ENCODE results near the gene SLC6A2.

Gene SLC6A2

GRCh38 chr16:55671206-55671973, 15.6 kb downstream of the SLC6A2 start:
- DNase-seq: no peak

- DNase-seq: no peak
Observed at GRCh38 chr16:55671974-55672280, 16.1 kb downstream of the SLC6A2 start.

- DNase-seq: no peak
Observed at GRCh38 chr16:55672471-55672870, 16.7 kb downstream of the SLC6A2 start.

- peak in 53 of 58 donors; percentile 4 to 96 (median 73) for DNase-seq
Observed at GRCh38 chr16:55678161-55678821, 22.5 kb downstream of the SLC6A2 start.

- DNase-seq: no peak
Observed at GRCh38 chr16:55682086-55682485, 26.3 kb downstream of the SLC6A2 start.

DNA sequence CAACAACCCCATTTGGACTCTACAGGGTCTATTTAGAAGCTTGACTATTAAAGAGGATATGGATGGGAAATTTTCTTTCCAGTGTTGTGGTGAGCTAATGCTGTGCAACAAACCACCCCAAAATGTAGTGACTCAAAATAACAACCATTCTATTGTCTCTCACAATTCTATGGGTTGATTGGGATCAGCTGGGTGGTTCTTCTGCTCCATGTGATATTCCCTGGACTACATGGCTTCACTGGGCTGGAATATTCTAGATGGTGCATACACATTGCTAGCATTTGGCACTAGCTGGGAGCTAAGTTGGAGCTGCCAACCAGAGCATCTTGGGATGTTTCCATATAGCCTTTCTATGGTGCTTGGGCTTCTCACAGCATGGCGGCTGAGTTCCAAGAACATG, 30.2 kb downstream of the SLC6A2 start:
- no peak for DNase-seq

DNA sequence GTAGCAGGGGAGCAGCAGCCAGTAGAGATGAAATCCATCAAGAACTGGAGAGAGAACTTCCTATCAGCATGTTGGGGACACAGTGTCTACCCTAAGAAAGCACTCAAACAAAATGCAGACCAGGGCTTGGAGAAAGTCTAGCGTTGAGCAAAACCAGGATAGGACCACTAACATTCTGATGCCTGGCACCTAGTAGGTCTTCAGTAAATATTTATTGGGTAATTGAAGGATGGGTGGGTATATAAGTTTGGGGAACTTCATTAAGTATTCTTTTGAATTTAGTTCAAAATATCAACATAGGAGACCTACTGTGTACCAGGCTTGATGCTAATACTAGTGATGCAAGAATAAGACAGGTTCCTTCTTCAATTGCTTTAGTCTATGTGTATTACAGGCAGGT, 30.9 kb downstream of the SLC6A2 start:
- DNase-seq: no peak

DNA sequence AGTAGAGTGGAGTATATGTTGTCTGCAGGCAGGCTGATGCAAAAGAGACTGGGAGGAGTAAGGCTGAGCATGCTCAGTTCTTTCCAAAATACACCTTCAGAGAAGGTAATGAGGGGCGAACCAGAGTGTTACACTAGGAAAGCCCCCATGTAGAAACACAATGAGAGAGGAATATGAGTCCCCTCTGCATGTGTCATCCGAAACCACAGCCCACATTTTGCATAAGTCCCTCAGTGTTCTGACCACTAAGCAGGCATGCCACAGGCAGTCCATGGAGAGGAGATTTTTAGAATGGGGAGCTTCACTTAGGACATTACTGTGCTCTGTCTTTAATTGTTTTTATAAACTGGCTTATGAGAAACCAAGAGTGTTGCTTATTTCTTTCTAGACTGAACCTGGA, 32.0 kb downstream of the SLC6A2 start:
- DNase-seq: no peak

DNA sequence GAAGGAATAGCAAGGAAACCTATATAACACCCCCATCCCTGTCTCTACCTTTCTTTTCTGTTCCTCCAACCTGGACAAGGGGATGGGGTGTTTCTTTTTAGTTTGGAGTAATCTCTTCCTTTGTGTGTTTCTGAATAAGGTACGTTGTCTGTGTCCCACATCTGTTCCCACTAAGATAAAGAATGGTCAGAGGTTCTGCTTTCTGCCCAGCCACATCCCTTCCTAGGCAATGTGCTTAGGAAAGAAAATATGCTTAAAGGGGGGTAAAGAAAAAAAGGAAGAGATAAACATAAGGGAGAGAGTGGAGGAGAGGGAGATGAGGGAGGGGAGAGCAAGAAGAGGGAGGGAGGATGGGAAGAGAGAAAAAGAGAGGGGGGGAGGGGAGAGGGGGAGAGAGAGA, 35.1 kb downstream of the SLC6A2 start:
- no peak for DNase-seq

DNA sequence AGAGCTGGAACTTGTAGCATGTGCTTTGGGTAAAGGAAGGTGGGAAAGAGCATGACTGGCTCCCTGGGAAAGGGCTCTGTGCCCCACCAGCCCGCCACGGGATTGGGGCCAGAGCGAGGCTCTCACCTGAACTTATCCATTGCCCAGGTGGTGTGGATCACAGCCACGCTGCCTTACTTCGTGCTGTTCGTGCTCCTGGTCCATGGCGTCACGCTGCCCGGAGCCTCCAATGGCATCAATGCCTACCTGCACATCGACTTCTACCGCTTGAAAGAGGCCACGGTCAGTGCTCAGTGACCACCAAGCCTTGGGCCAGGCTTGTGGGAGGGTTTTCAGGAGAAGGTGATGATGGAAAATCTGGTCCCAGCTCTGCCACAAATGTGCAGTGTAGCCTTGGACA, 36.0 kb downstream of the SLC6A2 start:
- DNase-seq: no peak

DNA sequence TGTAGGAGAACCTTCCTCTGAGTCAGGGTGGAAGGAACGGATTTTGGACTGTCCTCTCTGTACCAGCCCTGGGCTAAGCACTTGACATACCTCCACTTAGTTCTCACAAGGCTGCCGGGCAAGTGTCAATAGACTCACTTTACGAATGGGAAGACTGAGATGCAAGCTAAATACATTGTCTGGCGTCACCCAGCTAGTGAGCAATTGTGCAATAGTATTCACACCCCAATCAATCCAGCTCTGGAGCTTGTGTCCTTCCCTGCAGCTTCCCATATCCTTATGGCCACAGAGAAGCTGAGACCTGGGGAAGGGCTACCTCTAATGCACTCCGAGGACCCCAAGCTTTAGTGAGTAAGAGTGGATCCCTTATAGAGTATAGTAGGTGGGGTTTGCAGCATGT, 39.8 kb downstream of the SLC6A2 start:
- no peak for DNase-seq

GRCh38 chr16:55697867-55698266, 42.1 kb downstream of the SLC6A2 start:
- DNase-seq: no peak

- DNase-seq: no peak
Observed at GRCh38 chr16:55698331-55698730, 42.5 kb downstream of the SLC6A2 start.

DNA sequence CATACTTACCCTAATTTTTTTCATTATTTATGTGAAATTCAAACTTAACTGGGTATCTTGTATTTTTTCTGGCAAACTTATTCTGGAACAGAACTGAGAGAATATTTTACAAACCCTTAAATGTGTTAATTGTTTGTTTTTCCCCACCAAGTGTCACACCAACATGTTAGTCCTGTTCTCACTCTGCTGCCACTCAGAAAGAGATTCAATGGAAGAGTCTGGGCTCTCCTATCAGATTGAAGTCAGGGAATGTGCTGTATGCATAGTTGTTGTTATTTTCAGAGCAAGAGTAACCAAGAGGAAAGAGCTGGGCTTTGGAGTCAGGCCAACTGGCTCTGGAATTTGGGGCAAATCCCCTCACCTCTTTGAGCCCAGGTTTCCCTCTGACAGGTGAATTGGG, 43.2 kb downstream of the SLC6A2 start:
- no peak for DNase-seq

GRCh38 chr16:55699616-55700015, 43.8 kb downstream of the SLC6A2 start:
- no peak for DNase-seq

- DNase-seq: no peak
Observed at GRCh38 chr16:55700067-55700466, 44.3 kb downstream of the SLC6A2 start.

GRCh38 chr16:55700961-55701360, 45.2 kb downstream of the SLC6A2 start:
- DNase-seq: no peak

DNA sequence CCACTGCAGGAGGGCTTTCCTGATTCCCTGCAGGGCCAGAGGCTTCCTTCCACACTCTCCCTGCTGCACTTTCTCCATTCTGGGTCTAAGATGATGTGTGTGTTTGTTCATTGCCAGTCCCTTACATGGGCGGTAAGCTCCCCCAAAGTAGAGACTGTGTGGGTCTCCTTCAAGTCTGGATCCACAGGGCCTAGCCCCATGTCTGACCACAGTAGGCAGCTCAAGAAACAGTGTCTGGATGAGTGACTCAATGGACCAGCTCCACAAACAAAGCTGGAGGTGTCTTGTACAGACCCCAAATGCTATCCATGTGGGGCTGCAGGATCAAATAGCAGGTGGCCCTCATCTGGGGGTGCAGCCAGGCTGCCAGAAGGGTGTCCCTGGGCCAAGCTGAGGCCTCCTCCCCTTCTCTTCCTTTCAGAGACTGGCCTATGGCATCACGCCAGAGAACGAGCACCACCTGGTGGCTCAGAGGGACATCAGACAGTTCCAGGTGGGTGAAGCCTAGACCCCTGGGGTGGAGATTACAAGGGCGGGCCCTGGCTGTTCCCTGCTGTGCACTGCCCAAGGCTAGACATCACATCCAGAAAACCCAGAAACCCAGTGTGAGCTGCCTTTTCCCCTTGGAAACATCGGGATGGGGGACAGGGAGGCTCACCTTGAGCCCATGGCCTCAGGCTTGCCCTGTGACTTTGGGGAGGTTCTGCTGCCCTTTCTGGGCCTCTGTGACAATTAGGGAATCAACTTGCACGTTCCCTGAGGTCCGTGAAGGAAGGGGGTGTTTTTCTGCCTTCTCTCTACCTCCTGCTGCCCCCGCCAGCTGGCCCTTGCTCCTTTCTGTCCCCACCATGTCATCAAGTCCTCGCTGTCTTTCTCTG, 45.9 kb downstream of the SLC6A2 start:
- DNase-seq: peak in 14 of 58 donors; percentile 5 to 23 (median 12)

DNA sequence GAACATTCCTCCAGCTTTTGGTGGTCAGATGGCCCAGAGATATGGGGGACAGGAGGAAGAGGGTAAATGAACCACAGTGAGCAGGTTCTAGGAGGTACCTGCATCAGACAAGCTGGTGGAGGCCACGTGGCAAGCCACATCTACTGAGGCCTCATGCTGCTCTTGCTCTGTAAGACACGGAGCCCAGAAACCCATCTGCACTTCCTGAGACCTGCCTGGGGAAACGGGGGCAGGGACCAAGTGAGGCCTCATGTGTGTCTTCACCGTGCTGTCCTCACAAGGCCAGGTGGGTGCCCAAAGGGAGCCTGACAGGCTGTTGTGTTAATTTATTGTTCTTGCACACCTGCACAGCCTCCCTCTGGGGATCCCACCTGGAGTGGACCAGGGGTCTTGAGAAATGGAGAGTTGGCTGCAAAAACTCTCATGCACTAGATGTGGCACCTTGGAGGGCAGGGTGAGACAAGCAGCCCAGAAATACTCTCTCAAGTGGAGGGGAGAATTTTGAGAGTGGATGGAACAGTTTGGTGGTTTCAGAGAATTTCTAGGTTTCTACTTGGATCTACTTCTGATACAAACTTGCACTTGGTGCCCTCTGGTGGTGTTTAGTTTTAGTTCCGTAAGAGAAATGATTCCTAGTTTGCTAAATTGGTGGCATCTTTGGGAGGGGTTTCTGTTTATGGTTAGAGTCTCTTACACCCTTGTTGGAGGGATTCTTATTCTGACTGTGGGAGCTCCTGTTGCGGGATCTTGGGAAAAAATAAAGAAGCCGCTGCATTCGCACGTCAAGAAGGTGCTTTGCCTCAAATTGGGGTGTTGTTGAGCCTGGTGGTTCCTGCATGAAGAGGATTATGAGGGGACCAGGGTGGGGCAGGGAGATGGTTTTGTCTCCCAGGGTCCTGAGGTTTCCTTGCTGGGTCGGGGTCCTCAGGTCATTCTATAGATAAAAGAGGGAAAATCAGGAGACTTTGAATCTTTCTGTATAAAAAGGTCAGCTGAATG, 47.5 kb downstream of the SLC6A2 start:
- peak in 17 of 58 donors; percentile 6 to 61 (median 23) for DNase-seq

- no peak for DNase-seq
Observed at GRCh38 chr16:55706739-55707384, 51.1 kb downstream of the SLC6A2 start.

Measured in anterior cingulate cortex (tissue), 58 donors.